Measurements from ENCODE around the gene PARG. TPM values are rescaled to one million over a fixed set of nuclear protein-coding genes. Genes with fewer than 3 reads are reported as not detected.

The PARG gene
- total and polyA plus RNA-seq, 4 donors: 4.5 to 16.9 (median 9.0) TPM

- H3K36me3 ChIP-seq (ENCODE audit: control insufficient read depth in 4 of 4, insufficient read depth in 3 of 4, low read depth in 1 of 4, low read length in 3 of 4): peaks cover 4 to 11% (median 8%) of the 10 kb centered on the region in 4 donors
- WGBS: 95% methylated on average over 9 of the region's 9 CpGs
Measured at GRCh38 chr10:49819234-49819958, 122.4 kb downstream of the PARG start.

DNA sequence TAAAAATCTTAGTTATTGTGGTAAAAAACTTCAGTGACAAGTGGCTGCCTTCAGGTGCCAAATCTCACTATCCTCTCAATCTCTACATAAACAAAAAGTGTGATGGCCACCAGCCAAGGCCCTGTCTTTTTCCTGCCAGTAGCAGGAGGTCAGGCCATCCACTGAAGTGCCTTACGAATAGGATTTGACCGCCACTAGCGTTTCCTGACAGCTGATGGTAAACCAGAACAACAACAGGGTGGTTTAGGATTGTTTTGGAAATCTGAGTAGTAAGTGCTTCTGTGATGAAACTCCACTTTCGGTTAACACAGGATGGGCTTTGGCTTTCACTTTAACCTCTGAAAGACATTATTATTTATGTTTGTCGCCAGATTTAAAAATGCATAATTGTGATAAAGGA, 124.0 kb downstream of the PARG start:
- WGBS: 40% methylated on average over 5 of the region's 5 CpGs
- Histone ChIP-seq H3K36me3 (ENCODE audit: control insufficient read depth in 4 of 4, insufficient read depth in 3 of 4, low read depth in 1 of 4, low read length in 3 of 4) (peaks cover 4 to 11% (median 8%) of the 10 kb centered on the region in 4 donors), H3K4me1 (ENCODE audit: control insufficient read depth in 4 of 4, insufficient read depth in 4 of 4, low read length in 3 of 4) (peaks cover 0 to 3% (median 0%) of the 10 kb centered on the region in 4 donors), H3K4me3 (ENCODE audit: low read depth in 1 of 3, low read length in 3 of 3) (no peak overlapping the region), H3K27ac (ENCODE audit: low read depth in 1 of 2, low read length in 2 of 2) (no peak overlapping the region), H3K27me3 (ENCODE audit: control insufficient read depth in 4 of 4, insufficient read depth in 4 of 4, low read length in 3 of 4) (no peaks in the 10 kb centered on the region), H3K9me3 (ENCODE audit: control insufficient read depth in 4 of 4, low read length in 3 of 4) (no peaks in the 10 kb centered on the region), H3K9ac (ENCODE audit: low read depth in 1 of 2, low read length in 2 of 2) (no peak overlapping the region)
- no peak for DNase-seq (ENCODE audit: low spot score)
- TF ChIP-seq RXRA (IDR thresholded peaks at IDR 0.05) (peak; percentile 22 to 43), GABPA (IDR thresholded peaks at IDR 0.05 in 1 of 2, conservative IDR thresholded peaks at IDR 0.05 in 1 of 2) (no peak), RAD21 (IDR thresholded peaks at IDR 0.05) (peak; percentile 22 to 49), HNF4A (conservative IDR thresholded peaks at IDR 0.05) (peak in 1 of 2 donors; percentile 32)

More at GRCh38 chr10:49819234-49819958, 122.4 kb downstream of the PARG start:
- no peak overlapping the region for H3K27ac ChIP-seq (ENCODE audit: low read depth in 1 of 2, low read length in 2 of 2)
- H3K4me3 ChIP-seq (ENCODE audit: low read depth in 1 of 3, low read length in 3 of 3): no peak overlapping the region
- no peak overlapping the region for H3K9ac ChIP-seq (ENCODE audit: low read depth in 1 of 2, low read length in 2 of 2)
- no peaks in the 10 kb centered on the region for H3K27me3 ChIP-seq (ENCODE audit: control insufficient read depth in 4 of 4, insufficient read depth in 4 of 4, low read length in 3 of 4)
- no peaks in the 10 kb centered on the region for H3K9me3 ChIP-seq (ENCODE audit: control insufficient read depth in 4 of 4, low read length in 3 of 4)
- H3K4me1 ChIP-seq (ENCODE audit: control insufficient read depth in 4 of 4, insufficient read depth in 4 of 4, low read length in 3 of 4): peaks cover 0 to 3% (median 0%) of the 10 kb centered on the region in 4 donors
- no peak for TF ChIP-seq RAD21 (IDR thresholded peaks at IDR 0.05)
- TF ChIP-seq GABPA (IDR thresholded peaks at IDR 0.05 in 1 of 2, conservative IDR thresholded peaks at IDR 0.05 in 1 of 2): no peak
- no peak for TF ChIP-seq FOXA2 (IDR thresholded peaks at IDR 0.05)
- TF ChIP-seq, protein P1, sequence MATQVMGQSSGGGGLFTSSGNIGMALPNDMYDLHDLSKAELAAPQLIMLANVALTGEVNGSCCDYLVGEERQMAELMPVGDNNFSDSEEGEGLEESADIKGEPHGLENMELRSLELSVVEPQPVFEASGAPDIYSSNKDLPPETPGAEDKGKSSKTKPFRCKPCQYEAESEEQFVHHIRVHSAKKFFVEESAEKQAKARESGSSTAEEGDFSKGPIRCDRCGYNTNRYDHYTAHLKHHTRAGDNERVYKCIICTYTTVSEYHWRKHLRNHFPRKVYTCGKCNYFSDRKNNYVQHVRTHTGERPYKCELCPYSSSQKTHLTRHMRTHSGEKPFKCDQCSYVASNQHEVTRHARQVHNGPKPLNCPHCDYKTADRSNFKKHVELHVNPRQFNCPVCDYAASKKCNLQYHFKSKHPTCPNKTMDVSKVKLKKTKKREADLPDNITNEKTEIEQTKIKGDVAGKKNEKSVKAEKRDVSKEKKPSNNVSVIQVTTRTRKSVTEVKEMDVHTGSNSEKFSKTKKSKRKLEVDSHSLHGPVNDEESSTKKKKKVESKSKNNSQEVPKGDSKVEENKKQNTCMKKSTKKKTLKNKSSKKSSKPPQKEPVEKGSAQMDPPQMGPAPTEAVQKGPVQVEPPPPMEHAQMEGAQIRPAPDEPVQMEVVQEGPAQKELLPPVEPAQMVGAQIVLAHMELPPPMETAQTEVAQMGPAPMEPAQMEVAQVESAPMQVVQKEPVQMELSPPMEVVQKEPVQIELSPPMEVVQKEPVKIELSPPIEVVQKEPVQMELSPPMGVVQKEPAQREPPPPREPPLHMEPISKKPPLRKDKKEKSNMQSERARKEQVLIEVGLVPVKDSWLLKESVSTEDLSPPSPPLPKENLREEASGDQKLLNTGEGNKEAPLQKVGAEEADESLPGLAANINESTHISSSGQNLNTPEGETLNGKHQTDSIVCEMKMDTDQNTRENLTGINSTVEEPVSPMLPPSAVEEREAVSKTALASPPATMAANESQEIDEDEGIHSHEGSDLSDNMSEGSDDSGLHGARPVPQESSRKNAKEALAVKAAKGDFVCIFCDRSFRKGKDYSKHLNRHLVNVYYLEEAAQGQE (IDR thresholded peaks at IDR 0.05): no peak
- TF ChIP-seq EGR1 (IDR thresholded peaks at IDR 0.05; ENCODE audit: low read depth in 2 of 2): no peak
- no peak for TF ChIP-seq MAX (IDR thresholded peaks at IDR 0.05)
- TF ChIP-seq, protein P2, sequence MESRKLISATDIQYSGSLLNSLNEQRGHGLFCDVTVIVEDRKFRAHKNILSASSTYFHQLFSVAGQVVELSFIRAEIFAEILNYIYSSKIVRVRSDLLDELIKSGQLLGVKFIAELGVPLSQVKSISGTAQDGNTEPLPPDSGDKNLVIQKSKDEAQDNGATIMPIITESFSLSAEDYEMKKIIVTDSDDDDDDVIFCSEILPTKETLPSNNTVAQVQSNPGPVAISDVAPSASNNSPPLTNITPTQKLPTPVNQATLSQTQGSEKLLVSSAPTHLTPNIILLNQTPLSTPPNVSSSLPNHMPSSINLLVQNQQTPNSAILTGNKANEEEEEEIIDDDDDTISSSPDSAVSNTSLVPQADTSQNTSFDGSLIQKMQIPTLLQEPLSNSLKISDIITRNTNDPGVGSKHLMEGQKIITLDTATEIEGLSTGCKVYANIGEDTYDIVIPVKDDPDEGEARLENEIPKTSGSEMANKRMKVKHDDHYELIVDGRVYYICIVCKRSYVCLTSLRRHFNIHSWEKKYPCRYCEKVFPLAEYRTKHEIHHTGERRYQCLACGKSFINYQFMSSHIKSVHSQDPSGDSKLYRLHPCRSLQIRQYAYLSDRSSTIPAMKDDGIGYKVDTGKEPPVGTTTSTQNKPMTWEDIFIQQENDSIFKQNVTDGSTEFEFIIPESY (IDR thresholded peaks at IDR 0.05): no peak
- TF ChIP-seq TAF1 (conservative IDR thresholded peaks at IDR 0.05): no peak
- DNase-seq (ENCODE audit: low spot score): no peak

DNA sequence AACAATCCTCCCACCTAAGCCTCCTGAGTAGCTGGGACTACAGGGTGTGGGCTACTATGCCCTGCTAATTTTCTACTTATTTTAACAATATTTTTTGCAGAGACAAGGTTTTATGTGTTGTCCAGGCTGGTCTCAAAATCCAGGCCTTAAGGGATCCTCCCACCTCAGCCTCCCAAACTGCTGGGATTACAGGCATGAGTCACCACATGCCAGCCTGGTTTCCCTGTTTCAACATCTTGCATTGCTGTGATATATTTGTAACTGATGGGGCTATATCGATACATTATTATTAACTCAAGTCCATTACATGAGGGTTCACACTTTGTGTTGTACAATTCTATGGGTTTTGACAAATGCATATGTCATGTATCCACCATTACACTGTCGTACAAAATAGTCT, 137.8 kb downstream of the PARG start:
- H3K9me3 ChIP-seq (ENCODE audit: control insufficient read depth in 4 of 4, low read length in 3 of 4): no peaks in the 10 kb centered on the region
- WGBS: 94% methylated on average over 2 of the region's 2 CpGs
- H3K9ac ChIP-seq (ENCODE audit: low read depth in 1 of 2, low read length in 2 of 2): no peak overlapping the region
- H3K36me3 ChIP-seq (ENCODE audit: control insufficient read depth in 4 of 4, insufficient read depth in 3 of 4, low read depth in 1 of 4, low read length in 3 of 4): no peaks in the 10 kb centered on the region
- H3K27me3 ChIP-seq (ENCODE audit: control insufficient read depth in 4 of 4, insufficient read depth in 4 of 4, low read length in 3 of 4): no peaks in the 10 kb centered on the region
- no peak for DNase-seq (ENCODE audit: low spot score)
- TF ChIP-seq HNF4A (conservative IDR thresholded peaks at IDR 0.05): no peak
- no peak for TF ChIP-seq JUND (IDR thresholded peaks at IDR 0.05)
- TF ChIP-seq EGR1 (IDR thresholded peaks at IDR 0.05; ENCODE audit: low read depth in 2 of 2): no peak
- no peak for TF ChIP-seq SP1 (IDR thresholded peaks at IDR 0.05)
- no peak for TF ChIP-seq RXRA (IDR thresholded peaks at IDR 0.05)
- TF ChIP-seq MAX (IDR thresholded peaks at IDR 0.05): no peak
- TF ChIP-seq YY1 (IDR thresholded peaks at IDR 0.05): no peak
- TF ChIP-seq NR2F2 (IDR thresholded peaks at IDR 0.05): no peak
- no peak overlapping the region for H3K4me3 ChIP-seq (ENCODE audit: low read depth in 1 of 3, low read length in 3 of 3)
- H3K4me1 ChIP-seq (ENCODE audit: control insufficient read depth in 4 of 4, insufficient read depth in 4 of 4, low read length in 3 of 4): no peaks in the 10 kb centered on the region
- H3K27ac ChIP-seq (ENCODE audit: low read depth in 1 of 2, low read length in 2 of 2): no peak overlapping the region
